Body of pancreas (tissue), 4 donors: ENCODE measurements around the gene BTNL2. TPM values are rescaled to one million over a fixed set of nuclear protein-coding genes. Genes with fewer than 3 reads are reported as not detected.
"Not testable (repeated sequence)": the region's sequence is repeated elsewhere in the genome, so short reads cannot be mapped to it uniquely, and the experiment has no call there.

Experiments used
- ATAC-seq: fragments of 150-250 bp; one replicate; pipeline ENCODE4 v1.9.1; 2016
- DNase-seq, 4 donors: peaks; one replicate each; pipeline ENCODE4 v3.0.0-alpha.2; 2019
- H3K27ac ChIP-seq, 4 donors: fragments of 200-600 bp; sonication (generic); 1 replicate in 3 of 4; 2 replicates in 1 of 4; pipeline versions ENCODE4 v1.5.1 to v1.6.1; 2016 to 2019; ENCODE audit warnings: mild to moderate bottlenecking in 1 of 4, mixed read lengths in 1 of 4, moderate library complexity in 1 of 4
- H3K27me3 ChIP-seq, 2 donors: fragments of 200-600 bp; sonication (generic); one replicate each; pipeline ENCODE4 v1.6.0; 2016; ENCODE audit warnings: mild to moderate bottlenecking in 1 of 2
- H3K36me3 ChIP-seq, 2 donors: fragments of 200-600 bp; sonication (generic); replicated peaks in 1 of 2; 2 replicates each; pipeline ENCODE4 v1.5.1; 2016; ENCODE audit warnings: low read depth in 2 of 2; ENCODE audit not compliant: insufficient read depth in 1 of 2
- H3K4me1 ChIP-seq: fragments of 200-600 bp; sonication (generic); one replicate; pipeline ENCODE4 v1.6.0; 2016
- H3K4me3 ChIP-seq, 2 donors: fragments of 200-600 bp; sonication (generic); 1 replicate in 1 of 2; 2 replicates in 1 of 2; pipeline ENCODE4 v1.5.1; 2016 to 2019
- H3K9me3 ChIP-seq, 3 donors: fragments of 200-600 bp; sonication (generic); 1 replicate in 2 of 3; 2 replicates in 1 of 3; pipeline ENCODE4 v1.5.1; 2016
- POLR2A ChIP-seq, 3 donors: fragments of 450-650 bp; IDR thresholded peaks; one replicate each; pipeline ENCODE4 v1.6.1; 2016; ENCODE audit warnings: antibody characterized with exemption in 3 of 3, mild to moderate bottlenecking in 2 of 3
- WGBS, 2 donors: methylation state at CpG; one replicate each; pipeline ENCODE4 v1.1.5; 2017; 5-methylcytosine and 5-hydroxymethylcytosine counted together
- intact Hi-C: fragments of 100-400 bp; cut with DNase I; formaldehyde crosslinking; loops from one replicate; pipeline ENCODE4 v1.15.1; 2023
- small RNA-seq: library from RNA; depleted of rRNA; stranded (forward); fragments of <200 nt; gene quantifications from one replicate; pipeline ENCODE3, GENCODE V24; 2016
- total RNA-seq, 2 donors: library from RNA; depleted of rRNA; stranded (reverse); fragments of >200 nt; gene quantifications; one replicate each; pipeline ENCODE4 v1.1.0, GENCODE V29; 2016
- TF ChIP-seq, protein P1 (sequence below), 7 experiments: fragments of 450-650 bp in 4 of 7; fragments of 200-600 bp in 3 of 7; sonication (generic) in 3 of 7; IDR thresholded peaks; one replicate each; pipeline ENCODE4 v1.5.1; 2016 to 2019; ENCODE audit warnings: antibody characterized with exemption in 7 of 7

The BTNL2 gene
- total RNA-seq, 2 donors from 2014 or later: not detected

DNA sequence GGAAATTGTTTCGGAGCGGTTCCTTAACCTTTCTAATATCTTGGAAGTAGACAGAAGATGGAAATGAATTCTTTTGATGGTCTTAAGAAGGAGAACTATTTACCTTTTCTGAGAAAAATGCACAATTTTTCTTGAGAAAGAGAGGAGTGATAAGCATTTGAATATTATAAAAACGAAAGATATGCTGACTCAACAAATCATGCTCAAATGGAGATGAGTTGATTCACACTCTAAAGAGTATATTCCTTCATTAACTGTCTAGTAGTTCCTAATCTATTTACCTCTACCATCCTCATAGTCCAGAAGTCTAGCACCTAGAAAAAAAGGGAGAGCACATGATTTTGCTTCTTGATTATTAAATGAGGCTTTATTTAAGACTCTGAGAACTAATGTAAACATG is 39.3 kb downstream of the BTNL2 start:
- ATAC-seq: no peak
- H3K4me1 ChIP-seq: no peaks in the 10 kb centered on the region
- no peak overlapping the region for H3K27ac ChIP-seq
- H3K4me3 ChIP-seq: no peak overlapping the region
- TF ChIP-seq, protein P1, sequence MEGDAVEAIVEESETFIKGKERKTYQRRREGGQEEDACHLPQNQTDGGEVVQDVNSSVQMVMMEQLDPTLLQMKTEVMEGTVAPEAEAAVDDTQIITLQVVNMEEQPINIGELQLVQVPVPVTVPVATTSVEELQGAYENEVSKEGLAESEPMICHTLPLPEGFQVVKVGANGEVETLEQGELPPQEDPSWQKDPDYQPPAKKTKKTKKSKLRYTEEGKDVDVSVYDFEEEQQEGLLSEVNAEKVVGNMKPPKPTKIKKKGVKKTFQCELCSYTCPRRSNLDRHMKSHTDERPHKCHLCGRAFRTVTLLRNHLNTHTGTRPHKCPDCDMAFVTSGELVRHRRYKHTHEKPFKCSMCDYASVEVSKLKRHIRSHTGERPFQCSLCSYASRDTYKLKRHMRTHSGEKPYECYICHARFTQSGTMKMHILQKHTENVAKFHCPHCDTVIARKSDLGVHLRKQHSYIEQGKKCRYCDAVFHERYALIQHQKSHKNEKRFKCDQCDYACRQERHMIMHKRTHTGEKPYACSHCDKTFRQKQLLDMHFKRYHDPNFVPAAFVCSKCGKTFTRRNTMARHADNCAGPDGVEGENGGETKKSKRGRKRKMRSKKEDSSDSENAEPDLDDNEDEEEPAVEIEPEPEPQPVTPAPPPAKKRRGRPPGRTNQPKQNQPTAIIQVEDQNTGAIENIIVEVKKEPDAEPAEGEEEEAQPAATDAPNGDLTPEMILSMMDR (IDR thresholded peaks at IDR 0.05): no peak
- TF ChIP-seq POLR2A (IDR thresholded peaks at IDR 0.05): no peak
- H3K36me3 ChIP-seq: no peaks in the 10 kb centered on the region
- no peaks in the 10 kb centered on the region for H3K27me3 ChIP-seq
- no peaks in the 10 kb centered on the region for H3K9me3 ChIP-seq
- intact Hi-C loops: no loop called here
- DNase-seq: no peak
- 77 to 83% methylated on average over 3 of the region's 3 CpGs for WGBS, 2 donors

DNA sequence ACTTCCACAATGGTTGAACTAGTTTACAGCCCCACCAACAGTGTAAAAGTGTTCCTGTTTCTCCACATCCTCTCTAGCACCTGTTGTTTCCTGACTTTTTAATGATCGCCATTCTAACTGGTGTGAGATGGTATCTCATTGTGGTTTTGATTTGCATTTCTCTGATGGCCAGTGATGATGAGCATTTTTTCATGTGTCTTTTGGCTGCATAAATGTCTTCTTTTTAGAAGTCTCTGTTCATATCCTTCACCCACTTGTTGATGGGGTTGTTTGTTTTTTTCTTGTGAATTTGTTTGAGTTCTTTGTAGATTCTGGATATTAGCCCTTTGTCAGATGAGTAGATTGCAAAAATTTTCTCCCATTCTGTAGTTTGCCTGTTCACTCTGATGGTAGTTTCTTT is 47.8 kb downstream of the BTNL2 start:
- ATAC-seq, H3K36me3 ChIP-seq, H3K27ac ChIP-seq, H3K27me3 ChIP-seq, H3K4me3 ChIP-seq, H3K4me1 ChIP-seq, intact Hi-C loops, DNase-seq, H3K9me3 ChIP-seq: not testable (repeated sequence)
- WGBS, 2 donors: 60 to 91% methylated on average over 1 of the region's 1 CpG

- 67% methylated on average over 7 to 8 of the region's 8 CpGs for WGBS, 2 donors
- ATAC-seq, intact Hi-C loops, H3K27me3 ChIP-seq, DNase-seq, H3K27ac ChIP-seq, H3K36me3 ChIP-seq, H3K9me3 ChIP-seq, H3K4me1 ChIP-seq, H3K4me3 ChIP-seq: not testable (repeated sequence)
Observed at GRCh38 chr6:32358548-32358947, 48.4 kb downstream of the BTNL2 start.

GRCh38 chr6:32355018-32355417 is 52.0 kb downstream of the BTNL2 start:
- Histone ChIP-seq H3K9me3 (no peaks in the 10 kb centered on the region), H3K27me3 (no peaks in the 10 kb centered on the region), H3K27ac (no peak overlapping the region), H3K4me3 (no peak overlapping the region), H3K36me3 (no peaks in the 10 kb centered on the region), H3K4me1 (no peaks in the 10 kb centered on the region)
- ATAC-seq (no peak), DNase-seq (no peak)
- intact Hi-C loops: no loop called here
- 61 to 71% methylated on average over 1 of the region's 1 CpG for WGBS, 2 donors
- no peak for TF ChIP-seq POLR2A (IDR thresholded peaks at IDR 0.05)
- TF ChIP-seq, protein P1 (IDR thresholded peaks at IDR 0.05): no peak

GRCh38 chr6:32353348-32353747 is 53.6 kb downstream of the BTNL2 start:
- WGBS, 2 donors: 49 to 62% methylated on average over 2 of the region's 2 CpGs
- ATAC-seq (no peak), DNase-seq (no peak)
- Histone ChIP-seq H3K4me1 (no peaks in the 10 kb centered on the region), H3K9me3 (no peaks in the 10 kb centered on the region), H3K27ac (no peak overlapping the region), H3K36me3 (no peaks in the 10 kb centered on the region), H3K27me3 (no peaks in the 10 kb centered on the region), H3K4me3 (no peak overlapping the region)
- intact Hi-C loops: no loop called here
- TF ChIP-seq, protein P1 (IDR thresholded peaks at IDR 0.05): no peak

Small RNAs within 50 kb of the gene (small RNA-seq; reads per million reads assigned to genes)
- not detected for gene RNU6-603P

Other genes starting within 250 kb of the BTNL2 start
- gene EGFL8, start 242.6 kb downstream of the BTNL2 start, total RNA-seq: 1 to 10 TPM; 5.7 to 6.9 TPM
- gene AGPAT1, start 231.1 kb downstream of the BTNL2 start, total RNA-seq: 10 to 100 TPM; 13.2 to 16.1 TPM
- gene RNF5, start 228.8 kb downstream of the BTNL2 start, total RNA-seq: 10 to 100 TPM; 34.0 to 62.0 TPM
- gene AGER, start 222.9 kb downstream of the BTNL2 start, total RNA-seq: 1 to 10 TPM; 3.0 to 4.9 TPM
- gene PBX2, start 217.0 kb downstream of the BTNL2 start, total RNA-seq: 10 to 100 TPM; 28.8 to 31.3 TPM
- 1 to 10 TPM; 1.3 to 6.0 TPM for gene GPSM3, start 214.5 kb downstream of the BTNL2 start, total RNA-seq
- 10 to 100 TPM; 10.6 to 48.1 TPM for gene NOTCH4, start 183.1 kb downstream of the BTNL2 start, total RNA-seq
- gene TSBP1, start 35.3 kb downstream of the BTNL2 start, total RNA-seq: not detected
- gene HLA-DRA, start 32.7 kb upstream of the BTNL2 start, total RNA-seq: 100 to 1,000 TPM in 1 of 2 donors, 10 to 100 TPM in 1; 20.1 to 129 TPM
- gene HLA-DRB5, start 123.1 kb upstream of the BTNL2 start, total RNA-seq: 10 to 100 TPM in 1 of 2 donors, 1 to 10 TPM in 1; 1.3 to 19.8 TPM
- 10 to 100 TPM; 20.5 to 30.3 TPM for gene HLA-DRB1, start 182.7 kb upstream of the BTNL2 start, total RNA-seq
- 10 to 100 TPM in 1 of 2 donors, under 1 TPM in 1; 0.99 to 10.4 TPM for gene HLA-DQA1, start 230.2 kb upstream of the BTNL2 start, total RNA-seq